ENCODE measurements around the gene SPEM3. TPM values are rescaled to one million over a fixed set of nuclear protein-coding genes. Genes with fewer than 3 reads are reported as not detected.
A peak's percentile ranks its signal among the peaks of the same experiment; 100 is the strongest.

SPEM3 gene
- total and polyA plus RNA-seq, 2 of the 13 experiments (the other 11 are each of a cell fraction or from before 2014, with no cell fraction given): not detected

GRCh38 chr17:7394452-7395191 lies 34.0 kb upstream of the SPEM3 start, which contains the start of gene PLSCR3 (continued):
- TF ChIP-seq ZNF44 (CRISPR knock-in tag; IDR thresholded peaks at IDR 0.05): no peak
- TF ChIP-seq PHF8 (CRISPR knock-in tag; IDR thresholded peaks at IDR 0.05): peak; percentile 65
- TF ChIP-seq STAT6 (CRISPR knock-in tag; IDR thresholded peaks at IDR 0.05; ENCODE audit: borderline replicate concordance): peak; percentile 51; the same call in 1 of the 2 replicates
- TF ChIP-seq ZBTB20 (CRISPR knock-in tag; IDR thresholded peaks at IDR 0.05; ENCODE audit: borderline replicate concordance, low read depth): 0 out of 2 replicates have a peak, but pooled peaks have one; percentile 55
- no peak for TF ChIP-seq RFX1 (IDR thresholded peaks at IDR 0.05)
- no peak for TF ChIP-seq ZNF567 (CRISPR knock-in tag; IDR thresholded peaks at IDR 0.05; ENCODE audit: borderline replicate concordance)
- no peak for TF ChIP-seq FOSL1 (CRISPR knock-in tag; IDR thresholded peaks at IDR 0.05; ENCODE audit: borderline replicate concordance)
- no peak for TF ChIP-seq KIAA2018 (CRISPR knock-in tag; IDR thresholded peaks at IDR 0.05; ENCODE audit: borderline replicate concordance)
- peak; percentile 79; the same call in 1 of the 2 replicates for TF ChIP-seq CREBL2 (CRISPR knock-in tag; IDR thresholded peaks at IDR 0.05; ENCODE audit: borderline replicate concordance)
- no peak for TF ChIP-seq NPAS2 (CRISPR knock-in tag; IDR thresholded peaks at IDR 0.05; ENCODE audit: borderline replicate concordance)
- TF ChIP-seq ZNF780A (CRISPR knock-in tag; IDR thresholded peaks at IDR 0.05): no peak
- TF ChIP-seq NBN (conservative IDR thresholded peaks at IDR 0.05): no peak
- TF ChIP-seq SNAPC5 (CRISPR knock-in tag; IDR thresholded peaks at IDR 0.05; ENCODE audit: borderline replicate concordance): no peak
- TF ChIP-seq TCF7L2 (IDR thresholded peaks at IDR 0.05; ENCODE audit: low read depth, low read length): no peak
- no peak for TF ChIP-seq DZIP1 (CRISPR knock-in tag; IDR thresholded peaks at IDR 0.05)

Measured in HepG2 (cell line).